GM18861 (cell line): ENCODE results near the gene HECW1.
"Not testable (repeated sequence)": the region's sequence is repeated elsewhere in the genome, so short reads cannot be mapped to it uniquely, and the experiment has no call there.

ENCODE experiments used
- ATAC-seq: cut with Tn5 transposase; IDR thresholded peaks from one replicate; pipeline ENCODE4 v1.9.1; 2021; ENCODE audit not compliant: unreplicated experiment

HECW1 gene

GRCh38 chr7:43590862-43591557 lies 478.6 kb downstream of the HECW1 start:
- peak; percentile 66 for ATAC-seq

- no peak for ATAC-seq
Observed at GRCh38 chr7:43591558-43592180, 479.2 kb downstream of the HECW1 start.

- ATAC-seq = no peak
Observed at GRCh38 chr7:43592326-43592725, 479.9 kb downstream of the HECW1 start.

- no peak for ATAC-seq
Observed at GRCh38 chr7:43593010-43593409, 480.6 kb downstream of the HECW1 start.

- ATAC-seq = no peak
Observed at GRCh38 chr7:43594020-43594419, 481.6 kb downstream of the HECW1 start.

- not testable (repeated sequence) for ATAC-seq
Observed at GRCh38 chr7:43596426-43596825, 484.0 kb downstream of the HECW1 start.

- ATAC-seq = no peak
Observed at GRCh38 chr7:43600056-43600455, 487.6 kb downstream of the HECW1 start.

- no peak for ATAC-seq
Observed at GRCh38 chr7:43602256-43602655, 489.8 kb downstream of the HECW1 start.

- no peak for ATAC-seq
Observed at GRCh38 chr7:43604251-43604650, 491.8 kb downstream of the HECW1 start.

- ATAC-seq = no peak
Observed at GRCh38 chr7:43609097-43609496, 496.6 kb downstream of the HECW1 start.

- ATAC-seq = no peak
Observed at GRCh38 chr7:43612128-43612527, 499.7 kb downstream of the HECW1 start.

- ATAC-seq = peak; percentile 59
Observed at GRCh38 chr7:43612599-43613589, 500.4 kb downstream of the HECW1 start.
